Measurements from ENCODE around the gene FAM136A.

DNA sequence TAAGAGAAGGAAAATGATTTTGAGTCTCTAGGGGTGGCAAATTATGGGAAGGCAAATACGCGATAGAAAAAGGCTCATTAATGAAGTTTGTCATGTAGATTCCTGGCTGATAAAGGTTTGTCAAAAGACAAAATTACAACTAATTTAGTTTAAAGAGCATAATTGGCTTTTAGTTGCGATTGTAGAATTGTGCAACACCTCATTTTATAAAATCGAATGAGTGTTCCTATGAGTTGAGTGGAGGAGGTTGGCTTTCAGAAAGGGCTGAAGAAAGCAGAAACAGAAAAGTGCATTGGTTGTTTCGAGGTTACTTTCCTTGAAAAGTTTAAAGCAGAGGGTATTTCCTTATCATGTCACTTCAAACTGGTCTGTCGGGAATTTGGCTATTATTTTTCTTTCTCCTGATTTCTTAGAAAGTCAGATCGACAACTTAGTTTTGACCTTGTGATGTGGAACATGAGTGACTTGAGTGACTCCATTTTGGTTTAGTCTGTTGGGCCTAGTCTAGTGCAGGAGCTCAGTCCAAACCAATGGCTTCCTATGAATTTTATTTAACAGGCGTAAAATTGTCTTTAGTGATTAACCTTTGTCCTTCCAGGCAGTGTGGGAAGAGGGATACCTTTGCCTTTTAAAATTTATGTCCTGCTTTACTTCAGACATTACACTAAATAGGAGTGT lies 46.1 kb downstream of the FAM136A start:
- no peak for TF ChIP-seq CTCF (IDR thresholded peaks at IDR 0.05)
- no peak for TF ChIP-seq POLR2A (IDR thresholded peaks at IDR 0.05)
